DND-41 (cell line): Measurements from ENCODE around the gene EMC10.

Source experiments
- CTCF ChIP-seq: IDR thresholded peaks from 2 replicates; pipeline ENCODE4 v1.5.1; 2012; ENCODE audit warnings: borderline replicate concordance, low read length, moderate library complexity, mild to moderate bottlenecking; ENCODE audit not compliant: poor library complexity, severe bottlenecking; ENCODE audit errors: extremely low read depth
- EZH2 ChIP-seq: IDR thresholded peaks from 3 replicates; pipeline ENCODE4 v1.6.1; 2012; ENCODE audit warnings: borderline replicate concordance, low read depth, mild to moderate bottlenecking, moderate library complexity, low read length, inconsistent platforms; ENCODE audit not compliant: severe bottlenecking

- TF ChIP-seq CTCF, result no peak
- no peak for TF ChIP-seq EZH2
These were observed 16.9 kb downstream of the EMC10 start for GRCh38 chr19:50493171-50493570.
